HCEC 1CT (cell line): ENCODE results near the gene TMEM80.
A peak's percentile ranks its signal among the peaks of the same experiment; 100 is the strongest.

Source experiments
- DNase-seq: peaks from one replicate; pipeline ENCODE4 v3.0.0-alpha.2; 2017

The TMEM80 gene

DNA sequence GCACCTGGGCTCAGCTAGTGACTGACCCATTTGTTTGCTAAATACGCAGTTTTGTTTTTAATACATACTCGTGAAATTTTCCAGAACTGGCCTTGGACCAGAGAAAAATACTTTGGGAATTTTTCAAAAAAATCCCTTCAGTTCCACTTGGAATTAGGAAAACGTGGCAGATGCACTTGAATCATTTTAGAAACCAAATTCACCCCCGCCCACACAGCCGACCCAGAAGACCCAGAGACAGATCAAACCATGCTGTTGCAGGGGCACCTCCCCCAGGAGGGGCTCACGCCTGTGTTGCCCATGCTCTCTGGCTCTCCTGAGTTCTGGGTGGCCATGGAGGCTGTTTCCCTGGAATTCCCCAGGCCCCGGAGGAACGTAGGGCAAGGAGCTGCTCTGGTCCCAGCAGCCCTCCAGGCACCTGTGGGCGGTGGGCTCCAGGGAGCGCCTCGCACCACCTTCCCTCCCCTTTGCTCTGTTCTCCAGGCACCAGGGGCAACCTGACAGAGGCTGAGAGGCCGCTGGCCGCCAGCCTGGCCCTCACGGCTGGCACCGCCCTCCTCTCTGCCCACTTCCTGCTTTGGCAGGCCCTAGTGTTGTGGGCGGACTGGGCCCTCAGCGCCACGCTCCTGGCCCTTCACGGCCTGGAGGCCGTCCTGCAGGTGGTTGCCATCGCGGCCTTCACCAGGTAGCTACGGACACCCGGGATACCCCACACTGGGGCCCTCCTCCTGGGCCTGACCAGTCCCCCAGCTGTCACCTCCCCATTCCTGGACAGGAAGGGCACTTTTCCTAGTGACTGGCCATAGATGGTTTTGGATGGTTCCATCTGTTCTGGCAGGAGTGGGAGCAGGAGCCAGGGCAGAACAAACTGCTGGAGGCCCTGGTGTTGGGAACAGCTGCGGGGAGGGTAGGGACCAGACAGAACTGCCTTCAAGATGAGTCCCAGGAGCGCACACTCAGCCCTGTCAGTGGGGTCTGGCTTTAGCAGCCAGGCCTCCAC is 7.1 kb downstream of the TMEM80 start:
- no peak for DNase-seq

DNA sequence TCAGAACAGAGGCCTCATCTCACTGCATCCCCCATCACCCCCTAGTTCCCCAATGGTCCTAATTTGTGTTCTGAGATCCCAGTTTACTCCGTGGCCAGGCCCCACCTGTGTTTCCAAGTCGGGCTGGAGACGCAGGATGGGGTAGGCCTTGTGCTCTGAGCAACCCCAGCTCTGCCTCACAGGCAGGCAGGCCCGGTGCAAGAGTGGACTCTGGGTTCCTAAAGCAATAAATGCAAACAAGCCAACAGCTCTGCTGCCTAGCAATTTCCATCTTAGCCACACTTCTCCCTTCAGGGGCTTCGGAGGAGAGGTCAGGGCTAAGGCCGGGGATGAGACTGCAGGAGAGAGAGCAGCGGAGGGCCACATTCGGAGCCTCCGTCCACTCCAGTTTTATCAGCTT is 7.9 kb downstream of the TMEM80 start:
- DNase-seq: no peak

DNA sequence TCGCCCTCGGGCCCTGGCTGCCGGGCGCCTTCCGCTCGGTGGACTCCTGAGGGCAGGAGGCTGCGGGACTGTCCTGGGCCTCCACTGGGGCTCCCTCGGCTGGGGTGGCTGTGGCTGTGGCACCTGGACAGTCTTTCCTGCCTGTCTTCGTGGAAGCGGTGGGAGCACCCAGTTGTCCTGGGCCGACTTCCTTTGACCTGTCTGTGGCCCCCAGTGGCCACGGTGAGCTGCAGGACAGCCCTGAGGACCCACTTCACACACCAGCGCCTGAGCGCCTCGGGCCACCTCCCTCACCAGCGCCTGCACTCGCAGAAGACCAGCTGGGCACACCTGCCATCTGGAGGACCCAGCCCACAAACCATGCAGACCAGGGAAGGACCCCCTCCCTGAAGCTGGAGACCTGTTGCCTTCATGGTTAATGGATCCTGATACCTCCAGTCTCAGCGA is 8.6 kb downstream of the TMEM80 start:
- DNase-seq: no peak

DNA sequence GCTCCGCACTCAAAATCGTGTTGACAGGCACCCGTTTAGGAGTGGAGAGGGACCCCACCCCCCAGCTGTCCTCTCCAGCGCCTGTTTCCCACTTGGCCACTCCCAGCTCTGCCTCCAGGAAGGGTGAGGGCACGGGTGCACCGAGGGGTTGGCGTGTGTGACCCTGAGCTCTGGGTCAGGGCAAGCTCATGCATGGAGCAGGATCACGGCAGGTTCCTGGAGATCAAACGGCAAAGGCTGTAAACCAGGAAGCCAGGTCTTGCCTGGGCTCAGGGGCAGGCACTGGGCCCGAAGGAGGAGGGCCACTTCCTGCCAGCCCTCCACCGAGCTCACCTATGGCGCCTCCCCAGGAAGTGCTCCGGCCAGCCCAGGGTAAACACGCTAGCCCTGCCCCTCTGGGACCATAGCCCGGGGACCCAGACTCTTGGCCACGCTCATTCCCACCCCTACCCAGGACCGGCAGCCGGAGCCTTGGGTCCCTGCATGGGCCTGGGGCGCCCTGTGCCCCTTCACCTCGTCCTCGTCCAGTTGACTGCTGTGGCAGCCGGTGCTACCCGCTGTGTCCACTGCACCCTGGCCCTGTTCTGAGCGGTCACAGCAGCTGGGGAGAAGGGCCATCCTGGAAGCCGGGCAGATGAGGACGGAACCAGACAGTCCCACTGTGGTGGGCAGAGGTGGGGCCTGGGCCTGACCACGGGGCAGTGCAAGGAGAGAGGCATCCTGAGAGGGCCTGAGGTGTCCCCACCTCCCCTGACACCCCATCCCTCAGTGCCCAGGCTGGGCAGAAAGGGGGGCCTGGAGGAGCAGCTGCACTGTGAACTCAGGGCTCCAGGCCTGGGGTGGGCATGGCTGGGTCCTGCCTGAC is 9.4 kb downstream of the TMEM80 start:
- no peak for DNase-seq

DNA sequence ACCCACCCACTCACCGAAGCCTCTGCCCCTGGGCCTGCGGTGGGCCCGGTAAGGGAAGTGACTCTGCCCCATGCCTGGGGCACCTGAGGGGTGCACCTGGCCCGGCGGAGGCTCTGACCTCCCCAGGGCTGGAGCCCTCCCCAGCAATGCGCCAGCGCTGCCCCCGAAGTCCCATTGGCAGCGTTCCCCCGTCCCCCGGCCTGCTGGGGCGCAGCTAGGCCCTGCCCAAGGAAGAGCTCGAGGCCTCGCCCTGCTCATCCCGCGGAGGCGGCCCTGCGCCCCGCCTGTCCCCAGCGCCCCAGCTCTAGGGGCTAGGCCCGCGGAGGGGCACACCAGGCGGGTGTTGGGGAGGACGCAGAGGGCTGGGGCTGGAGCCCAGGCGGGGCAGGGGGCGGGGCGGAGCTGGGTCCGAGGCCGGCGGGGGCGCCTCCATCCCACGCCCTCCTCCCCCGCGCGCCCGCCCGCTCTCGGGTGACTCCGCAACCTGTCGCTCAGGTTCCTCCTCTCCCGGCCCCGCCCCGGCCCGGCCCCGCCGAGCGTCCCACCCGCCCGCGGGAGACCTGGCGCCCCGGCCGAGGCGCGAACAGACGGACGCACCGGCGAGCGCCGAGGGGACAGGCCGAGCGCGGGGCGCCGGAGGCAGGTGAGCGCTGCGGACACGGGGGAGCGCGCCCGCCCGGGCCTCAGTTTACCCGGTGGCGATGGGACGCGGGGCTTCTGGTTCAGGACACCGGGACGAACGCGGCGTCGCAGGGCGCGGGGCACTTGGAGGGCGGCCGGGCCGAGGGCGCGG is 10.2 kb downstream of the TMEM80 start, which contains the start of gene EPS8L2:
Gene EPS8L2, plus strand, starts transcription at position 586 of the 793 bp plus-strand sequence. CDS start 3,177 bp downstream, outside the sequence.
- no peak for DNase-seq

DNA sequence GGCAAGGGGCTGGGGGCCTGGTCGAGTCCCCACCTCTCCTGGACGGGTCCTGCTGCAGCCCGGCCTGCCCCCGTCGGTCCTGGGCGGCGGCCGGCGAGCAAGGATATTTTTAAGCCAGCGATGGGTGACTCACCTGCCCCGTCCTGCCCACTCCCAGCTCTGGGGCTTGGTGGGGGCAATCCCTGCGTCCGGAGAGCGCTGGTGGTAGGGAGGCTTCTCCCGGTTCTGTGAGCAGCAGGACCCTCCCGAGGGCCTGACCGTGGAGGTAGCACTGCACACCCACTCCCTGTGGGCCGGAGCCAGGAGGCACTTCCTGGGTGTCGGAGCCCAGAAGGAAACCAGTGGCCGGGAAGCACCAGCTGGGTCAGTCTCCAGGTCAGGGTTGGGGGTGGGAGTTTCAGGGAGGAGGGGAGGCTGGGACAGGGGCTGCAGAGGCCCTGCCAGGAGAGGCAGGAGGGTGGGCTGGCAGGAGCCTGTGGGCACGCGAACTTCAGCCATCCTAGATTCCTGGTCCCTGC is 10.9 kb downstream of the TMEM80 start:
- DNase-seq: peak; percentile 48

DNA sequence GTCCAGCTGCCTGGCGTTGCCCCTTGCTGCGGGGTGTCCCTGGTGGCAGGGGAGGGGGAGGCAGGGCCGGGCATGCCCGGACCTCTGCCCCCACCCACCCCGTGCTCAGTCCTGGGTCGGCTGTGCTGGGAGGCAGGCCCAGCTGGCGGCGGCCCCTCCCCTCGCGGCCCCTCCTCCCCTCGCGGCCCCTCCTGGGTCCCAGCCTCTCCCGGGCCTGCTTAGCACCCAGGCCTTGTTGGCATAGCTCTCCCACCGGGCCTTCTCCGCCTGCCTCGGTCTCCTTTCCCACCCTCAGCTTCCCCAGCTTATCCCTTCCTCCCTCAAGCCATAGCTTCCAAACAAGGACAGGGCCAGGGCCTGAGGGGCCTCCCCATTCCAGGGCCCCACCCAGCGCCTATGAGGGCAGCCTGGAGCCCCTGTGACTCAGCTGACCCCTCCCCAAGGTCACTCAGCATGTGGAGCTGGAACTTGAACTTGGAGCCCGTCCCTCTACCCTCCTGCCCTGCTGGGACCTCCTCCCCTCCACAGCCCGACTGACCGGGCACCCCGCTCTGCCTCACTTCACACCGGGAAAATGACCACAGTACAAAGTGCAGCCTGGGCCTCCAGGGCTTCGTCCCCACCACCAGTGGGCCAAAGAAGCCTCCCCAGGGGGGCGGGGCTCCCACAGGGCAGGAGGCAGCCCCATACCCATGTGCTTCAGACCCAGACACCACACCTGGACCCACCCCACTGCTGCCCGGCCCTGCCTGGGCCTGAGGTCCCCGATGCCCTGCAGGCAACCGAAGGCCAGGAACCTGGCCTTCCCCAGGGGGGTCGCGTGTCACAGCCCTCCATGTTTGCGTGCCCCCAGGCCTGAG is 11.6 kb downstream of the TMEM80 start:
- DNase-seq: peak; percentile 43

DNA sequence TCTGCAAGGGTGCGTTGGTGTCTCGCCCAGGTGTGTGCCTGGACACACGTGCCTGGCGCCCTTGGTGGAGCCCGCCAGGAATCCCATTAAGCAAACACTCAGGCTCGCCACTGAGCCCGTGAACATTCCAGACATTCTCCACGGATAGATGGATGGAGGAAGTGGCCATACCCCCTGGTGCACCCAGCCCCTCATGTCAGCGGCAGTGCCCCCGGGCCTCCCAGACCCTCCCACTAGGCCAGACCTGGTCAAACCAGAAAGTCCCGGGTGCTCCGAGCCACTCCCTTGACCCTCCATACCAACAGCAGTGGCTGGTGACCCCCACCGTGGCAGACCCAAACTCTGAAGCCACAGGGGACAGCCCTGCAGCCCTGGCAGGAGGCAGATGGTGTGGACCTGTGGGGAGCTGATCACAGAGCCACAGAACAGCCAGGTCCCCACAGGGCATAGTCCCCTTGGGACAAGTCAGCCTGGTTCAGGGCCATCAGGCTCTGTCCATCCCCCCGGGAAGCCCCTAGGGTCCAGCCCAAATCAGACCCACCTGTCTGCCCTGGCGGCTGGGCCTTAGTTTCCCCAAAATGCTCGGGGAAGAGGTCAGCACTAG is 12.3 kb downstream of the TMEM80 start:
- DNase-seq: no peak

DNA sequence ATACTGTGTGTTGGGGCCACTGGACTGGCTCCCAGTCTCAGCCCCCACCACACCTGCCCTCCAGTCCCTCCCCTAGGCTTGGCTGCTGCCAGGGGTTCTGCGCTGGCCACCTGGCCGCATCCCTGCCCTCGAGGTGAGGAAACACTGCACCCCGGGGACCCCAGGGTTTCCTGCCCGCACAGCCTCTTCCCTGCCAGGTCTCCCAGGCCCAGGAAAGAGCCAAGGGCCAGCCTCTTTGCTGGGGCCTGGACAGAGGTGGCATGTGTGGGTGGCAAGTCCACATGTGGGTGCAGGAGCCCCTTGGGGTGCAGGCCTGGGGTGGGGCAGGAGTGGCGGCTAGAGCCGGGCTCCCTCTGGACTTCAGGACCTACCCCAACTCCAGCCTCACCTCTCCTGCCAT is 12.9 kb downstream of the TMEM80 start:
- no peak for DNase-seq

DNA sequence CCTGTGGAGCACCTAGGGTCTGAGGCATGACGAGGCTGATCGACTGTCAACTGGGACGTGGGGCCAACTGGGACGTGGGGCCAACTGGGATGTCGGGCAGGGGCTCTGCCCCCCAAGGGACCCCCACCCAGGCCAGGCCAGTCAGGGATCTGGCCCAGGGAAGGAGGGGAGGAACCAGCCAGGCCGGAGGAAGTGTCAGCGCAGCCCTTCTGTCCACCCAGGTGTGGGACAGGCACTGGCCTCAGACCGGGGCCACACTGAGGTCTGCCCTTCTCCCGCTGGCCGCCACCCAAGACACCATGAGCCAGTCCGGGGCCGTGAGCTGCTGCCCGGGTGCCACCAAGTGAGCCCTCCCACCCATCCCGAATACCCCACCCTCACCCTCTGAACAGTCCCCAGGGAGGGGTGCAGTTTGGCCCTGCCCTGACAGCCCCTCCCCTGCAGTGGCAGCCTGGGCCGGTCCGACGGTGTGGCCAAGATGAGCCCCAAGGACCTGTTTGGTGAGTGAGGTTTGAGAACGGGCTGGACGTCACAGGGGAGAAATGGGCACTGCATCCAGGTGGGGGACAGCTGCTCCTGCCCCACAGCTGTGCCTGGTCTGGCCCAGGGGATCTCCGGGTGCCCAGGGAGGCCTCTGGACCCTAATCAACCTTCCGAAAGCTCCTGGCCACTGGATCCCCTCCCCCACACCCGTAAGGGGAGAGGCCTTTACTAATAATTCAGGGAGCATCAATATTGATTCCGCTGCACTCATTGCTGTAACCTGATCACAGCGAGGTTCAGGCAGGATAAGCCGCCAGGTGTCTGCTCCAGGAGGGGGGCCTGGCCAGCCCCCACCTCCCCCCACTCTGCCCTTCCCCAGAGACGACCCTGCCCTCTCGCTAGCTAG is 13.7 kb downstream of the TMEM80 start:
- no peak for DNase-seq

DNA sequence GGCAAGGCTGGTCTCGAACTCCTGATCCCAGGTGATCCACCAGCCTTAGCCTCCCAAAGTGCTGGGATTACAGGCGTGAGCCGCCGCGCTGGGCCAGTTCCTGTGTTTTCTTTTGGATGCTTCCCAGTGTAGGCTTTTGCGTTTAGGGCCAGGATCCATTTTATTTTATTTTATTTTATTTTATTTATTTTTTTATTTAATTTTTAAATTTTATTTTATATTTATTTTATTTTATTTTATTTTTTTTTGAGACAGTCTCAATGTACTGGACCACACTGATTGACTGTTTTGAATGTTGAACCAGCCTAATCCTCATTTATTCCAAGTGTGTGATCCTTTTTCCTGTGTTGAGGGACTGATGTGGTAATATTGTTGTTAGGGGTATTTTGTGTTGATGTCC is 18.8 kb downstream of the TMEM80 start:
- no peak for DNase-seq

DNA sequence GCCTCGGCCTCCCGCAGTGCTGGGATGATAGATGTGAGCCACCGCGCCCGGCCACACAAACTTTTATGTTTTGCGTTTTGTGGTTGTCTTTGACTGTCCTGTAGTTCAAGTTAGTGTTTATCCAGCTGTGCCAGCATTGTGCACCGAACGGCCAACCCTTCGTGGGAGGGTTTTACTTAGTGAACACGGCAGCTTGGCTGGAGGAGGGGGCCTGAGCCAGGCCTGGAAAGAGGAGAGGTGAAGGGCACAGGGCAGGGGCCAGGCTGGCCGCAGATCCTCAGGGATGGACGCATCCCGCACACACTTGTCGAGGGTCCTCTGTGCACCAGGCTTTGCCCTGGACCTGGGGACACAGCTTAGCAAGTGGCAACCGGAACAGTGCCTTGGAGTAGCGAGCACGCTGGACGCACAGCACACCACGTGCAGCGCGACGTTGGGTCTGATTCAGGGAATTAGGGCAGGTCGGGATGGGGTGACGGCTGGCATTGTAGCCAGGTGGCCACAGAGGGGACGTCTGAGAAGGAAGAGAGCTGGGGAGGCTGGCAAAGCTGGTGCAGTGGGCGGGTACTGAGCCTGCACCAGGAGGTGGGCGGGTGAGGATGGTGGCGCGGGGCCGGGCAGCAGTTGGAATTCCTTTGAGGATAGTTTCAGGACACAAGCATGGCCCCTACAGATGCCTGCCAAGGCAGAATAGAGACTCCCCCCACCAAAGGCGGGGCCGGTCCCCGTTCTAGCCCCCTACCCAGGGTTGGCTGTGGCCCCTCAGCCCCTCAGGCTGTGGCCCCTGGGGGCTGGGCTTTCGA is 23.8 kb downstream of the TMEM80 start:
- no peak for DNase-seq

DNA sequence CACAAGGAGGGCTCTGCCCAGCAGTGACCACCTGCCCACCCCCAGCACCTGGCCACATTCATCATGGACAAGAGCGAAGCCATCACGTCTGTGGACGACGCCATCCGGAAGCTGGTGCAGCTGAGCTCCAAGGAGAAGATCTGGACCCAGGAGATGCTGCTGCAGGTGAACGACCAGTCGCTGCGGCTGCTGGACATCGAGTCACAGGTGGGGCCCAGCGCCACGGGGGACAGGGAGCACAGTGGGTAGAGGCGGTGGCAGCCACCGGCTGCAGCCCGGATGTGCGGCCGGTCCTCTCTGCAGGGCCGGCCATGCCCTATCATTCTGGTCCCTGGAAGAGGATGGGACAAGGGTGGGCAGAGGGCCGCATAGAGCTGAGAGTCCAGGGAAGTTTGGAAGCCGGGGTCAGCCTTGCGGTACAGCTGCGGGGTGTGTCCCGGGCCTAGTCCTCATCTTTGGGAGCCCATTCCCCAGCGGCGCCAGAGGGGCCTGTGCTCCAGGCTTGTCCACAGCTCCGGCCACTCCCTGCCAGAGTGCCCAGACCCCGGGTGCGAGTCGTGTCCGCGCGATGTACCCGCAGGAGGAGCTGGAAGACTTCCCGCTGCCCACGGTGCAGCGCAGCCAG is 24.5 kb downstream of the TMEM80 start:
- DNase-seq: no peak

DNA sequence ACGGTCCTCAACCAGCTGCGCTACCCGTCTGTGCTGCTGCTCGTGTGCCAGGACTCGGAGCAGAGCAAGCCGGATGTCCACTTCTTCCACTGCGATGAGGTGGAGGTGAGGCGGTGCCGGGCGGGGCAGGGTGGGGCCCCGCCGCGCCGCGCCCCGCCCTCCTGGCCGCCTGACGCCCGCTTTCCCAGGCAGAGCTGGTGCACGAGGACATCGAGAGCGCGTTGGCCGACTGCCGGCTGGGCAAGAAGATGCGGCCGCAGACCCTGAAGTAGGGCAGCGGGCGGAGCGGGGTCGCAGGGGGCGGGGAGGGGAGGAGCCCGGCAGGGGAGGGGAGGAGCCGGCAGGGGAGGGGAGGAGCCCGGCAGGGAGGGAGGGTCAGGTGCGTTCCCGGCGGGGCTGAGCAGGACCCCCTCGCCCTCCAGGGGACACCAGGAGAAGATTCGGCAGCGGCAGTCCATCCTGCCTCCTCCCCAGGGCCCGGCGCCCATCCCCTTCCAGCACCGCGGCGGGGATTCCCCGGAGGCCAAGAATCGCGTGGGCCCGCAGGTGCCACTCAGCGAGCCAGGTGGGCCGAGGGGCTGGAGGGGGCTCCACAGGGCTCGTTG is 25.1 kb downstream of the TMEM80 start:
- DNase-seq: peak; percentile 46

DNA sequence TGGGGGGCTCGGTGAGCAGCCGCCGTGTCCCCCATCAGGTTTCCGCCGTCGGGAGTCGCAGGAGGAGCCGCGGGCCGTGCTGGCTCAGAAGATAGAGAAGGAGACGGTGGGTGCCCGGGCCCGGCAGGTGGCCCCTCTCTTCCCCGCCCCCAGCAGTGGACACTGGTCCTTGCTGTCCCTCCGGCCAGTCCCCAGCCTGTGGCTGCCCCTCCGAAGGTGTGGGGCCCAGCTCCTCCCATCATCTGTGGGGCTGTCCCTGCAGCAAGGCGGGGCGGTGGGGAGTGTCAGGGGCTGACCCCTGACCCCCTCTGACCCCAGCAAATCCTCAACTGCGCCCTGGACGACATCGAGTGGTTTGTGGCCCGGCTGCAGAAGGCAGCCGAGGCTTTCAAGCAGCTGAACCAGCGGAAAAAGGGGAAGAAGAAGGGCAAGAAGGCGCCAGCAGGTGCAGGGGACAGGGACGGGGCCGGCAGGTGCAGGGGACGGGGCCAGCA is 25.7 kb downstream of the TMEM80 start:
- DNase-seq: no peak

DNA sequence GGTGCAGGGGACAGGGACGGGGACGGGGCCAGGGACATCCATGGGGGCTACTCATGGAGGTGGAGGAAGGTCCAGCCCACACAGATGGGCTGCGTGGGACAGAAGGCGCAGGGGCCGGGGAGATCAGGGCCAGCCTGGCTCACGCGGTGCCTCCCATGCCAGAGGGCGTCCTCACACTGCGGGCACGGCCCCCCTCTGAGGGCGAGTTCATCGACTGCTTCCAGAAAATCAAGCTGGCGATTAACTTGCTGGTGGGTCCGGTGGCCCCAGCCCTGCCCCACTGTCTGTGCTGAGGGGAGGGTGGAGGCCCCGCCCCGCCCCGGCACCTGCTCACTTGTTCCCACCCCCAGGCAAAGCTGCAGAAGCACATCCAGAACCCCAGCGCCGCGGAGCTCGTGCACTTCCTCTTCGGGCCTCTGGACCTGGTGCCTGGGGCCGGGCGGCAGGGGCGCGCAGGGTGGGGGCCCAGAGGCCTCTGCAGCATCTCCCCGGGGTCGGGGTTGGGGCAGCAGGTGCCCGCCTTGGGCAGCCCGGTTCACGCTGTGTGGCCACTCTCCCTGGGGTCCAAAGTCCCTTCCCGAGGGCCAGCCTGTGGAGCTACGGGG is 26.2 kb downstream of the TMEM80 start:
- no peak for DNase-seq

DNA sequence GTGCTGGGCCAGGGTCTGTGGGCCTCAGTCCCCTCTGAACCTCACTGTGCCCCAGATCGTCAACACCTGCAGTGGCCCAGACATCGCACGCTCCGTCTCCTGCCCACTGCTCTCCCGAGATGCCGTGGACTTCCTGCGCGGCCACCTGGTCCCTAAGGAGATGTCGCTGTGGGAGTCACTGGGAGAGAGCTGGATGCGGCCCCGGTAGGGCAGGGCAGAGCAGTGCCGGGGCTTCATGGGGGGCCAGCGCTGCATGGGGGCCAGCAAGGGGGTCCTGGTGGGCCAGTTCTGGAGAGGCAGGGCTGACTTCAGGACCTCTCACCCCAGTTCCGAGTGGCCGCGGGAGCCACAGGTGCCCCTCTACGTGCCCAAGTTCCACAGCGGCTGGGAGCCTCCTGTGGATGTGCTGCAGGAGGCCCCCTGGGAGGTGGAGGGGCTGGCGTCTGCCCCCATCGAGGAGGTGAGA is 26.8 kb downstream of the TMEM80 start:
- DNase-seq: no peak
